Adipocyte (in vitro differentiated cells): ENCODE results near the gene DUSP9.
A peak's percentile ranks its signal among the peaks of the same experiment; 100 is the strongest.

Source experiments
- DNase-seq: peaks from one replicate; pipeline ENCODE4 v3.0.0-alpha.2; 2015; ENCODE audit warnings: low read depth
- H3K27me3 ChIP-seq: replicated peaks from 2 replicates; pipeline ENCODE4 v1.7.0; 2013; ENCODE audit warnings: mild to moderate bottlenecking, low read length, moderate library complexity; ENCODE audit not compliant: control insufficient read depth, insufficient read depth
- H3K36me3 ChIP-seq: 2 replicates; pipeline ENCODE4 v1.7.0; 2013; ENCODE audit warnings: low read length, mild to moderate bottlenecking, moderate library complexity; ENCODE audit not compliant: control insufficient read depth, insufficient read depth, severe bottlenecking
- H3K4me1 ChIP-seq: 2 replicates; pipeline ENCODE4 v1.7.0; 2013; ENCODE audit warnings: mild to moderate bottlenecking, low read length, moderate library complexity; ENCODE audit not compliant: control insufficient read depth, insufficient read depth
- H3K4me3 ChIP-seq: 2 replicates; pipeline ENCODE4 v1.7.0; 2013; ENCODE audit warnings: mild to moderate bottlenecking, low read length, moderate library complexity
- H3K9ac ChIP-seq: 2 replicates; pipeline ENCODE4 v1.7.0; 2013; ENCODE audit warnings: mild to moderate bottlenecking, low read length, moderate library complexity
- H3K9me3 ChIP-seq: 2 replicates; pipeline ENCODE4 v1.7.0; 2013; ENCODE audit warnings: mild to moderate bottlenecking, low read length, moderate library complexity; ENCODE audit not compliant: control insufficient read depth

The DUSP9 gene

DNA sequence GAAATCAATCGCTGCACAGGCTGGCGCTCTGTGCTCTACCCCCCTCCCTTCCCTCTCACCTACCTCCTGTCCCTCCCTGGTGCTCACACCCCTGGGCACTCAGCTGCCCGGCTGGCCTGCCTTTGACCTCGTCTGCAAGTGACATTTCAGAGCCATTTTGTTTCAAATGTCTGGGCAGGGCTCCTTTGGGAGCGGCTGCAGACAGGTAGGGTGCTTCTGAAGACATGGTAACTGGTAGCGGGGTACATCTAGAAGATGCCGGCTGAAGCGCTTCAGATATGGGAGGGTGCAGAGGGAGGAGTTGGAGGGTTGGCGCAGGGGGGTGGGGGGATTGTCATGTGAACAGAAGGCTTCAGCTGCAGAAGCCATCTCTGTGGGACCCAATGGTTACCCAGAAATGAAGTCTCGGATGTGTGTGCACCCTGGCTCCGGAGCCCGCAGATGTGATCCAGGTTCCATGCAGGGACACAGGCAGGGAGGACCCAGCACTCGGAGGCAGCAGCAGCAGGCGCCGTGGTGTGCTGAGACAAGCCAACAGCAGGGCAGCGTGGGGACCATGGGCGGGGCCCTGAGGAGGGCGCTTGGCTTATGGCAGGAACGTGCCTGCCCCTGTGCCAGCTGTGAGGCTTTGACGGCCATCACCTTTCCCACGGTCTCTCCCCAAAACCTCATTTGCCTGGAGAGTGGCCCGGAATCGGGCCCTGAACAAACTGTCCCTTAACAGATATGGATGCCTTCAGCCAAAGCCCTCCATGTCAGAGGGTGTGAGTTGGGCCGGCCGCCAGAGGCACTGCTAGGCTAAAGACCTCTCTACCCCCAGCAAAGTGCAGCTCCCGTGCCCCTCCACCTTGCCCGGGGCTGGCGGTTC is 7.6 kb upstream of the DUSP9 start:
- Histone ChIP-seq H3K36me3 (no peaks in the 10 kb centered on the region), H3K4me3 (no peak overlapping the region), H3K27me3 (peaks cover 39% of the 10 kb centered on the region), H3K4me1 (peaks cover 3% of the 10 kb centered on the region), H3K9ac (no peak overlapping the region), H3K9me3 (no peaks in the 10 kb centered on the region)
- no peak for DNase-seq

DNA sequence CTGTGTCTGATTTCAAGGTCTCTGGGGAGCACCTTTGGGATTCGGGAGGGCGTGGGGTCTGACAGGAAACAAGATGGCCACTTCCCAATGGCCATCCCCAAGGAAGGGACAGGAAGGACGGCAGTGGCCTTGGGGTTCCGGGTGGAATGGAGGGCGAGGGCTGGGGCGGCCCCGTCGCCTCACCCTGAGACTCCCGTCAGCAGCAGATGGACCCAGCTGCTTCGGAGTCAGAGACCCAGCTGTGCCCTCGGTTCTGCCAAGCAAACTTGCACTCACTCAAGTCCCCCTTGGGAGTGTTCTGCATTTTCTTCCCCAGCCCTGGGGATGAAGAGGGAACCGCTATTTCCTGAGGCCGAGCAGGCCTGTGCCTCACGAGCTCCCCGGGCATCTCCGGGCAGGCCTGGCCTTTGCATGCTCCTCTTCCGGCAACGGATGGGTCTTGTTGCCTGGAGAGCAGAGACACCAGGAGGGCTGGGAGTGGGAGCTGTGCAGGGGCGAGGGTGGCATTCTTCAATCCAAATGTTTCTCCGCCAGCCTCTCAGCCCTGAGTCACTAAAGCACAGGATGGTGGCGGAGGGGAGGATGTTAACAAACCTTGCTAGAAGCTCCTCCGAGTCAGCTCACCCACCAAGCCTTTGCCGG is 6.8 kb upstream of the DUSP9 start:
- Histone ChIP-seq H3K27me3 (peaks cover 39% of the 10 kb centered on the region), H3K4me1 (peaks cover 3% of the 10 kb centered on the region), H3K9ac (no peak overlapping the region), H3K4me3 (no peak overlapping the region), H3K9me3 (no peaks in the 10 kb centered on the region), H3K36me3 (no peaks in the 10 kb centered on the region)
- no peak for DNase-seq

DNA sequence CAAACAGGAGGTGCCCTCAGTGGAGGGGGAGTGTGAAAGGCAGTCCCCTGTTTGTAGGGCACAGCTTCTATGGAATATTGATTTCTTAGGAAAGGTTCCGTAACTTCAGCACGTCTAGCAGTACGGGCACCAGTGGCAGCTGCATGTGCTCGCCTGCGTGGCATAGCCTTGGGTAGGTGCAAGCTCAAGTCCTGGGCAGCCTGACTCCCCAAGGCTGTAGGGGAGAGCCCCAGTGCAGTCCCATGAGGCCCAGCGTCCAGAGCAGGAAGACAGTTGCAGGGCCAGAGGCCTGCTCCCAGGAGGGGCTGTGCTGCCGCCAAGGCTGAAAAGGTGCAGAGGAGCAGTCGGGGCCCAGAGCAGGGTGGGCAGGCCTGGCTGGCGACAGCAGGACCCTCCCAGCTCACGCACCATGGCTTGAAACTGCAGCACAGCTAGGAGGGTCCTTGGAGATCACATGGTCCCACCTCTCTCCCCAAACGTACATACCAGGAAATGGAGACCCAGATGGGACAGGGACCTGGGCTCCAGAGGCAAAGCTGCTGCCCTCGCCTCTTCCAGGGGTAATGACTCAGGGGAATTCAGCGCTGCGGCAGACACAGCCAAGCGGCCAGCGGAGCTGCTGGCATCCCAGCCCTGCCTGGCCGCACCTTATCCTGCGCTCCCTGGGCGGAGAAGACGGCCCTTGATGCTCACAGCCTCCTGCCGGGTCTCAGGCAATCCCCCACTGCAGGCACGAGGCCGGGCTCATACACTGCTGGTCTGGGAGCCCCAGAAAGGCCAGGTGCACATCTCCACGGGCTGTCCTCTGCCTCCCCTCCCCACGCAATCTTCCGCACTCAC is 6.0 kb upstream of the DUSP9 start:
- Histone ChIP-seq H3K4me3 (no peak overlapping the region), H3K36me3 (no peaks in the 10 kb centered on the region), H3K4me1 (peaks cover 3% of the 10 kb centered on the region), H3K9ac (no peak overlapping the region), H3K9me3 (no peaks in the 10 kb centered on the region), H3K27me3 (peaks cover 43% of the 10 kb centered on the region)
- DNase-seq: no peak

DNA sequence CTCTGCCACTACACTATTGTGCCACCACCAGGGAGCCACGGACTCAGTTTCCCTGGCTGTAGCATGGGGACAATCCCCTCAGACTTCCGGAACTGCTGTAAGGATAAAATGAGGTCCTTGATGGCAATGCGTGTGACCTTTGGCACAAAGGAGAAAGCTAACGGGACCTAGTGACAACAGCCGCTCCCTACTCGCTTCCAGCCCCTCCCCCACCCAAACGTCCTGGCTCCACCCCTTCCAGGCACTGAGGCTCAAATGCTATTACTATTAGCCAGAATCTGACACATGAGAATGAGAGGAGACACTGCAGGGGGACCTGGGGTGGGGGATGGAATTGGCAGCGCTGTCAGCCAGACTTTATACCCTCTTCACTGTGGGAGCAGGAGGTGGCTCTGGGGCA is 5.4 kb upstream of the DUSP9 start:
- Histone ChIP-seq H3K9ac (no peak overlapping the region), H3K27me3 (peaks cover 44% of the 10 kb centered on the region), H3K36me3 (no peaks in the 10 kb centered on the region), H3K9me3 (no peaks in the 10 kb centered on the region), H3K4me1 (peaks cover 3% of the 10 kb centered on the region), H3K4me3 (no peak overlapping the region)
- DNase-seq: no peak

DNA sequence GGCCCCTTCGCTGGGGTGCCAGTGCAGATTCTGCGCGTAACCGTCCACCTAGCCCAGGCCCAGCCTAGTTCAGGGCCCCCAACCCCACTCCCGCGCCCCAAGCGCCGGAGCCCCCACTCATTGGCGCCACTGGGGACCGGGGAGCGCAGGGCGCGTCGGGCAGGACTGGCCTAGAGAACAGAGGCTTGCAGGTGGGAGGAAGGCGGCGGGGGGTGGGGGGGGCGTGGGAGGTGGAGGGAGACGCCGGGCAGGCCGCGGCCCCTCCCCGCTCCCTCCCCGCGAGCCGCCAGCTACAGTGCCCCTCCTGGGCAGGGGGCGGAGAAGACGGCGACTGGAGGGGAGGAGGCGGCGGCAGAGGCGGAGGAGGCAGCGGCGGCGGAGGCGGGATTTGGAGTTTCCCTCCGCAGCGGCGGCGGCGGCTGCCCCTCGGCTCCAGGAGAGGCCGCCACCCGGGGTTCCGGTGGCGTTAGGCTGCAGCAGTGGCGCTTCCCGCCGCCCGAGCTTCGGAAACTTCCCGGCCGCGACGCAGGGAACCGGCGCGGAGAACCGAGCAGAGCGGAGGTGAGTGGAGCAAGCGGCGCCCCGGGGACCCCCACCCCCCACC is 4.8 kb upstream of the DUSP9 start:
- H3K4me3 ChIP-seq: no peak overlapping the region
- no peaks in the 10 kb centered on the region for H3K9me3 ChIP-seq
- no peaks in the 10 kb centered on the region for H3K36me3 ChIP-seq
- peak; percentile 21 for DNase-seq
- no peak overlapping the region for H3K9ac ChIP-seq
- peaks cover 3% of the 10 kb centered on the region for H3K4me1 ChIP-seq
- H3K27me3 ChIP-seq: peaks cover 45% of the 10 kb centered on the region

DNA sequence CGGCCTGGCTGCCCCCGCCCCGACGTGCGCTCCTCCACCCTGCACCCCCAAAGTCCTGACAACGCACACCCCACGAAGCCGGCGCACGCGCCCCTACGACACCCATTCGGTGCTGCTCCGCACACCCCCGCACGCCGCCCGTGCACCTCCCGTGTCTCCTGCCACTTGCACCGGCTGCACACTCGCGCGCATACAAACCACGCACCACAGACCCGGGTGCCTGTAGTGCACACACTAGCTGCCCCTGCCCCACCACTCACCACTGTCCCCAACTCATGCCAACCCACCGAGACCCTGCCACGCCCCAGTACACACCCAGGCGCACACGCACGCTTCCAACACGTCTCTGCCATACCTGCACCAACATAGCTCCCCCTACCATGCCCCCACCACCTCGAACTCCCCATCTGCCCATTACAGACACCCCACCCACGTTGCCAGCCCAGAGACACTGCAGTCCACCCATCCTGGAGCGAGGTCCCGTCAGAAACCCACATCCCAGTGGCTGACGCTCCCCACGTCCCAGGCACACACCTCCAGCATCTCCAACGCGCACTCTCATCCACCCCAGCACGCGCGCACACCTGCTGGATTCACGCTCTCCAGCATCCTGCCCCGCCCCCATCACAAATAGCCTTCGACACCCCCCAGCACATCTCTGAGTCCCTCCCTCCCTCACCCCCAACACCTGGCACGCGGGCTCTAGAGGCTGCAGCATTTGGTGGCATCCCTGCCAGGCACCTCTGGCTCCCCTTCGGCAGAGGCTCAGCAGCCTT is 4.2 kb upstream of the DUSP9 start:
- Histone ChIP-seq H3K4me3 (no peak overlapping the region), H3K4me1 (peaks cover 3% of the 10 kb centered on the region), H3K27me3 (peaks cover 45% of the 10 kb centered on the region), H3K9ac (no peak overlapping the region), H3K9me3 (no peaks in the 10 kb centered on the region), H3K36me3 (no peaks in the 10 kb centered on the region)
- DNase-seq: no peak

DNA sequence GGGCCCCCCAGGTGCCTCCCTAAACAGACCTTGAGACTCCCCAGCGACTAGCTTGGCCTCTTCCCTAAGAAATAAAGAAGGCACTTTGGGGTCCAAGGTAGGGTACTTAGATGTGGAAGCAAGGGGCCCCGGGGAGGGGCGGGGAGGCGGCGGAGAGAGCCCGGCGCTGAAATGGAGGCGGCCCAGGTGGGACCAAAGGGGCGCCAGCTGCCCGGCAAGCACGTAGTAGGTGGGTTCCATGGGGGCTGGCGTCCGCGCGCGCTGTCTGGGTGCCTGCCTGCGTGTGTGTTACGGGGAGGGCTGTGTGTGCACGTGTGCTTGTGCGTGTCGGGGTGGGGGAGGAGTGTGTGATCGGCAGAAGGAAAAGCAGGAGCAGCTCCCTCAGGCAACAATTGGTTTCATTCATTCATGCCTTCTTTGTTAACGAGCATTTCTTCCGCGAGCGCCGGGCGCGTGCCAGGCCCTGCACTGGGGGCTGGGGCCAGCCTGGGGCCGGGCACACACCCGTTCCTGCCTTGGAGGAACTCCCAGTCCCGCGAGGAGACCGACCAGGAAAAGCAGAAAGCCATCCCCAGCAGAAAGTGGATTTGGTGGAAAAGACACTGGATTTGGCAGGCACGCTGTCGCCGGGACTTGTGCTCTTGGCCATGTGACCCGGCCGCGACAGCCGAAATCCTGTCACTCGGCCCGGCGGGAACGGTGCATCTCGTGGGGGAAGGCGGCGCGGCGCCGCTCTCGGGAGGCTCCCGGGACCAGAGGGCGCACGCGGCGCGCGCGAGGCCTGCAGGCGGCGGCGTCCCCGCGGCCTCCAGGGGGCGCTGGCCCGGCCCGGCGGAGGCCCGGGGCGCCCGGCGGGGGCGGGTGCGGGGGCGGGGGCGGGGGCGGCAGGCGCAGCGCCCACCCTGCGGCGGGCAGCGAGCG is 3.3 kb upstream of the DUSP9 start:
- peaks cover 3% of the 10 kb centered on the region for H3K4me1 ChIP-seq
- no peaks in the 10 kb centered on the region for H3K9me3 ChIP-seq
- DNase-seq: peak; percentile 62
- H3K4me3 ChIP-seq: no peak overlapping the region
- no peaks in the 10 kb centered on the region for H3K36me3 ChIP-seq
- peaks cover 51% of the 10 kb centered on the region for H3K27me3 ChIP-seq
- no peak overlapping the region for H3K9ac ChIP-seq

DNA sequence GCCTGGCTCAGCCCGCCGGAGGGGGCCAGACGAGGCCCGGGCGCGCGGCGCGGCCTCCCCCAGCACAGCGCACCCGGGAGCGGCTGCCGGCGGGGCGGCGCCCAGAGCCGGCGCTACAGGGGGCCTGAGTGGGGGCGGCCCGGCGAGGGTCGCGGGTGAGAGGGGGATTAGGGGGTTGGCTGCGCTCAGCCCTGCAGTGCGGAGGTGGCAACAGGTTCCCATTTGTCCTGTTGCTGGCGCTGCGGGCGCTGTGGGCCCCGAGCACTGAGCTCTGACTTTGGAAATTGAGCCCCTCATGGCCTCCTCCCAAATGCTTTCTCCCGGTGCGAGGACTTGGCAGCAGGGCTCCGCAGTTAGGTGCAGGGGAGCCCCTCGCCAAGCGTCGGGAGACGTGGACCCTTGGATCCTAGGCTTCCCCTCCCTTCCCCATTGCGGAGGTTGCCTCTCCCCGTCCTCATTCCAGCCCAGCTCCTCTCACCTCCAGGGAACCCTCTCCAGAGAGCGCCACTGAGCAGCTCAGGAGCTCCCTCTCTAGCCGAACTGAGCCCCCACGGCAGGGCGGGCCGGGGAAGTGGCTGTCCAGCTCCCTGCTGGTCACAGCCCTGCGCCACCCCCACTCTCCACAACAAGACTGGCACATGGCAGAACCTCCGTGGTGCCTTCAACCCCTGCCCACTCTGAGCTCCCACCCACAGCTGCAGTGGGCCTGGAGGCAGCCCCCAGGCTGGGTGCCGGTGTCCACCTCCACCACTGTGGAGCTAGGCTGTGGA is 2.5 kb upstream of the DUSP9 start:
- H3K4me3 ChIP-seq: no peak overlapping the region
- no peaks in the 10 kb centered on the region for H3K36me3 ChIP-seq
- no peaks in the 10 kb centered on the region for H3K9me3 ChIP-seq
- peak; percentile 7 for DNase-seq
- H3K9ac ChIP-seq: no peak overlapping the region
- peaks cover 3% of the 10 kb centered on the region for H3K4me1 ChIP-seq
- peaks cover 51% of the 10 kb centered on the region for H3K27me3 ChIP-seq

DNA sequence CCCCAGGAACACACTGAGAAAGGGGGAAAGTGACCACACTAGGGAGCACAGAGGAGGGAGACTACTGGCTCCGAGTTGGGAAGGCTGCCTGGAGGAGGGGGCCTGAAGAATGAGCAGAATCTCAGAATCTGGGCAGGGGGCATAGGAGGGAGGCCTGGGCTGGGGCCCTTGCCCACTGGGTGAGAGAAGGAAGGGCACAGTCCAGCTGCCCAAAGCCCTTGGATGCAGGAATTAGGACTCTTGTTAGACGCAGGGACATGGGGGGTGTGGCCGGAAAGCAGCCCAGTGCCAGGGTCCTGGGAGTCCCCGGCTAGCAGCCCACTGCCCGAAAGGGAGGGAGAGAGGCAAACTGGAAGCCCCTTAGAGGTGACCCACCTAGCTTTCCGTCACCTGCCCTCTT is 1.9 kb upstream of the DUSP9 start:
- peaks cover 3% of the 10 kb centered on the region for H3K4me1 ChIP-seq
- peaks cover 51% of the 10 kb centered on the region for H3K27me3 ChIP-seq
- no peak for DNase-seq
- H3K36me3 ChIP-seq: no peaks in the 10 kb centered on the region
- H3K4me3 ChIP-seq: no peak overlapping the region
- H3K9me3 ChIP-seq: no peaks in the 10 kb centered on the region
- H3K9ac ChIP-seq: no peak overlapping the region
